ENCODE measurements around the gene P2RX6. TPM values are rescaled to one million over a fixed set of nuclear protein-coding genes. Genes with fewer than 3 reads are reported as not detected.

P2RX6 gene
- total and polyA plus RNA-seq, 2 donors (not counting 3 experiments of a cell fraction or from before 2014, with no cell fraction given) = 0.06 TPM; not detected in 1

DNA sequence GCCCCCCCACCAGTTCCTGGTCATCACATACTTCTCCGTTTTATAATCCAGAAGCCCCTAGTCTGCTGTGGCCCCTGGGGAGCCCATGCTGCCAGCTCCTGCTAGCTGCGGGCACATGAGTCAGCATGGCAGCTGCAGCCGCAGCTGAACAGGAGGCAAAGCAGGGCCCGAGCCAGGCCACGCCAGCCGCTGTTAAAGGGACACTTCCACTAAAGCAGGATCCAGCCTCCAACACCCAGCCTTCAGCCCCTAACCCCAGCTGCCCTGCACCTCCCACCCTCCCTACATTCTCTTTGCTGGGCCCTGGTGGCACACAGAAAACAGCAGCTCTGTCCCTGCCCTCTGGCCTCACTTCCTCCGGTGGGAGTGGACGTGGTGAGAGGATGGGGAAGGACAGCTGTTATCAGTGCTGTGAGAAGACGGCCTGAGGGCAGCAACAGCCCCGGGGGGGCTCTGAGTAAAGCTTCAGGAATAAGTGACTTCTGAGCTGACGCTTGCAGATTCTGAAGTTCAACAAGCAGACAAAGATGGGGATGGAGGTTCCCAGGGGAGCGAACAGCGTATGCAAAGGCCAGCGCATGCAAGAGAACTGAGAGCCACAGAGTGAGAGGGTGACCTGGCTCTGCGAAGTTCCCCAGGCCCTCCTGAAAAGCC is 30.1 kb downstream of the P2RX6 start:
- Histone ChIP-seq H3K36me3 (ENCODE audit: control insufficient read depth in 2 of 2, extremely low read depth in 1 of 2, insufficient read depth in 2 of 2, low read length in 2 of 2) (no peaks in the 10 kb centered on the region), H3K4me2 (ENCODE audit: insufficient read depth, low read length) (peak overlapping the region; percentile 77), H4K20me1 (replicated peaks; ENCODE audit: control insufficient read depth, extremely low read depth, insufficient read depth, low read length) (no peaks in the 10 kb centered on the region), H3K9me3 (replicated peaks; ENCODE audit: control insufficient read depth, insufficient read depth, low read length) (no peaks in the 10 kb centered on the region), H3K4me3 (replicated peaks in 1 of 3; ENCODE audit: insufficient read depth in 1 of 3, low read depth in 1 of 3, low read length in 3 of 3) (peak overlapping the region in 1 of 3 experiments; percentile 30), H2AFZ (ENCODE audit: low read depth, low read length) (peak overlapping the region; percentile 90), H3K27ac (ENCODE audit: insufficient read depth, low read depth, low read length) (no peak overlapping the region), H3K9me1 (replicated peaks; ENCODE audit: control insufficient read depth, extremely low read depth, insufficient read depth, low read length) (no peaks in the 10 kb centered on the region), H3K9ac (replicated peaks; ENCODE audit: extremely low read depth, insufficient read depth, low read length) (no peak overlapping the region), H3K4me1 (ENCODE audit: control insufficient read depth, extremely low read depth, insufficient read depth, low read length) (peaks cover 5% of the 10 kb centered on the region), H3K79me2 (ENCODE audit: control insufficient read depth, insufficient read depth, low read length) (no peaks in the 10 kb centered on the region), H3K27me3 (ENCODE audit: control insufficient read depth in 2 of 2, insufficient read depth in 2 of 2, low read length in 2 of 2) (no peaks in the 10 kb centered on the region)
- TF ChIP-seq JUN (IDR thresholded peaks at IDR 0.05; ENCODE audit: borderline replicate concordance, insufficient read depth, insufficient read length, low read depth) = no peak
- TF ChIP-seq, protein P1, sequence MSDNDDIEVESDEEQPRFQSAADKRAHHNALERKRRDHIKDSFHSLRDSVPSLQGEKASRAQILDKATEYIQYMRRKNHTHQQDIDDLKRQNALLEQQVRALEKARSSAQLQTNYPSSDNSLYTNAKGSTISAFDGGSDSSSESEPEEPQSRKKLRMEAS (IDR thresholded peaks at IDR 0.05; ENCODE audit: insufficient read depth, insufficient read length) = no peak
- TF ChIP-seq EZH2 (IDR thresholded peaks at IDR 0.05; ENCODE audit: borderline replicate concordance, low read depth, low read length, severe bottlenecking) = no peak
- TF ChIP-seq POLR2A (IDR thresholded peaks at IDR 0.05; ENCODE audit: low read depth, low read length) = no peak
- TF ChIP-seq, protein P2, sequence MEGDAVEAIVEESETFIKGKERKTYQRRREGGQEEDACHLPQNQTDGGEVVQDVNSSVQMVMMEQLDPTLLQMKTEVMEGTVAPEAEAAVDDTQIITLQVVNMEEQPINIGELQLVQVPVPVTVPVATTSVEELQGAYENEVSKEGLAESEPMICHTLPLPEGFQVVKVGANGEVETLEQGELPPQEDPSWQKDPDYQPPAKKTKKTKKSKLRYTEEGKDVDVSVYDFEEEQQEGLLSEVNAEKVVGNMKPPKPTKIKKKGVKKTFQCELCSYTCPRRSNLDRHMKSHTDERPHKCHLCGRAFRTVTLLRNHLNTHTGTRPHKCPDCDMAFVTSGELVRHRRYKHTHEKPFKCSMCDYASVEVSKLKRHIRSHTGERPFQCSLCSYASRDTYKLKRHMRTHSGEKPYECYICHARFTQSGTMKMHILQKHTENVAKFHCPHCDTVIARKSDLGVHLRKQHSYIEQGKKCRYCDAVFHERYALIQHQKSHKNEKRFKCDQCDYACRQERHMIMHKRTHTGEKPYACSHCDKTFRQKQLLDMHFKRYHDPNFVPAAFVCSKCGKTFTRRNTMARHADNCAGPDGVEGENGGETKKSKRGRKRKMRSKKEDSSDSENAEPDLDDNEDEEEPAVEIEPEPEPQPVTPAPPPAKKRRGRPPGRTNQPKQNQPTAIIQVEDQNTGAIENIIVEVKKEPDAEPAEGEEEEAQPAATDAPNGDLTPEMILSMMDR (IDR thresholded peaks at IDR 0.05; ENCODE audit: extremely low read depth in 1 of 2, insufficient read depth in 1 of 2, low read depth in 1 of 2, low read length in 2 of 2) = no peak
- no peak for TF ChIP-seq FOS (IDR thresholded peaks at IDR 0.05; ENCODE audit: borderline replicate concordance, insufficient read depth, low read length)
- TF ChIP-seq POLR2AphosphoS5 (IDR thresholded peaks at IDR 0.05; ENCODE audit: insufficient read depth, low read depth, low read length) = no peak
- TF ChIP-seq GATA2 (IDR thresholded peaks at IDR 0.05; ENCODE audit: insufficient read depth, insufficient read length, low read depth, low read length) = no peak
- TF ChIP-seq MYC (IDR thresholded peaks at IDR 0.05; ENCODE audit: low read depth, low read length) = no peak
- peak; percentile 15 for FAIRE-seq
- BruUV-seq (replicated peaks) = no TSS peak
- intact Hi-C loops (cut with micrococcal nuclease) = loop anchor here (1.0 to 2.0 kb wide), 2 partner anchors 30 to 43 kb away; partner anchors contain the start of genes P2RX6 and THAP7
- dilution Hi-C loops (cut with MboI; ENCODE audit: extremely low pct_ligation_motif_present, low sequenced_read_pairs) = no loop called here
- no peak for DNase-seq (ENCODE audit: low read depth, low spot score)
- POLR2A ChIA-PET = no interaction called here
- CTCF ChIA-PET = interaction anchor here (1.5 kb wide), 2 partner anchors 57 to 58 kb away, joined by 3 read pairs; no protein-coding TSS in a partner anchor

All from endothelial cell of umbilical vein (primary cell).